Activated CD8-positive, alpha-beta memory T cell treated with anti-CD3 and anti-CD28 coated beads, Interleukin-2, amount 50 U/mL, for 1 hour (primary cell): ENCODE measurements around the gene HELQ.

Source experiments
- DNase-seq: peaks from one replicate; pipeline ENCODE4 v3.0.0-alpha.2; 2020; ENCODE audit errors: extremely low read depth

HELQ gene

GRCh38 chr4:83372931-83373330, 82.7 kb downstream of the HELQ start:
- no peak for DNase-seq

GRCh38 chr4:83371936-83372335, 83.7 kb downstream of the HELQ start:
- no peak for DNase-seq

GRCh38 chr4:83371235-83371634, 84.4 kb downstream of the HELQ start:
- no peak for DNase-seq

GRCh38 chr4:83370640-83370906, 85.0 kb downstream of the HELQ start:
- DNase-seq: no peak

- DNase-seq: no peak
Observed at GRCh38 chr4:83369831-83370639, 85.6 kb downstream of the HELQ start.

GRCh38 chr4:83364312-83364711, 91.3 kb downstream of the HELQ start:
- DNase-seq: no peak

- no peak for DNase-seq
Observed at GRCh38 chr4:83362492-83363329, 92.9 kb downstream of the HELQ start.

GRCh38 chr4:83361416-83362103, 94.1 kb downstream of the HELQ start:
- DNase-seq: no peak

- DNase-seq: no peak
Observed at GRCh38 chr4:83360018-83360417, 95.6 kb downstream of the HELQ start.

- DNase-seq: no peak
Observed at GRCh38 chr4:83358410-83358809, 97.2 kb downstream of the HELQ start.
